Neuronal stem cell (in vitro differentiated cells): ENCODE measurements around the gene ADGRL3.

Source experiments
- DNase-seq: peaks from one replicate; pipeline ENCODE4 v3.0.0-alpha.2; 2013; ENCODE audit warnings: low spot score
- H2AFZ ChIP-seq: one replicate; pipeline ENCODE4 v1.6.1; 2013; ENCODE audit warnings: mild to moderate bottlenecking, low read length, inconsistent platforms
- H2AK5ac ChIP-seq: 2 replicates; pipeline ENCODE4 v1.6.1; 2013; ENCODE audit warnings: low read depth, mild to moderate bottlenecking, inconsistent platforms, low read length, moderate library complexity, mixed read lengths
- H2BK120ac ChIP-seq: 2 replicates; pipeline ENCODE4 v1.6.1; 2013; ENCODE audit warnings: low read depth, mild to moderate bottlenecking, inconsistent platforms, low read length, moderate library complexity, mixed read lengths
- H2BK12ac ChIP-seq: one replicate; pipeline ENCODE4 v1.6.1; 2013; ENCODE audit warnings: low read length, inconsistent platforms
- H2BK15ac ChIP-seq: 2 replicates; pipeline ENCODE4 v1.6.1; 2013; ENCODE audit warnings: mild to moderate bottlenecking, low read length, inconsistent platforms, mixed read lengths
- H2BK5ac ChIP-seq: one replicate; pipeline ENCODE4 v1.6.1; 2013; ENCODE audit warnings: inconsistent platforms, mild to moderate bottlenecking, low read length, moderate library complexity
- H3K14ac ChIP-seq: one replicate; pipeline ENCODE4 v1.6.1; 2013; ENCODE audit warnings: low read length, inconsistent platforms
- H3K18ac ChIP-seq: 2 replicates; pipeline ENCODE4 v1.6.1; 2013; ENCODE audit warnings: low read length, inconsistent platforms
- H3K23ac ChIP-seq: 2 replicates; pipeline ENCODE4 v1.6.1; 2013; ENCODE audit warnings: low read depth, mild to moderate bottlenecking, mixed read lengths, low read length, inconsistent platforms; ENCODE audit not compliant: poor library complexity
- H3K27ac ChIP-seq: replicated peaks from 3 replicates; pipeline ENCODE4 v1.5.1; 2013; ENCODE audit warnings: low read length, inconsistent platforms
- H3K27me3 ChIP-seq, 3 experiments: 2 replicates each; pipeline ENCODE4 v1.6.1; 2013; ENCODE audit warnings: low read length in 3 of 3, mild to moderate bottlenecking in 2 of 3, inconsistent platforms in 1 of 3, low read depth in 1 of 3, mixed read lengths in 1 of 3, moderate library complexity in 1 of 3; ENCODE audit not compliant: control insufficient read depth in 3 of 3, insufficient read depth in 3 of 3
- H3K36me3 ChIP-seq, 2 donors: replicated peaks in 1 of 2; 2 replicates each; pipeline ENCODE4 v1.6.1; 2013; ENCODE audit warnings: low read length in 2 of 2; ENCODE audit not compliant: control insufficient read depth in 2 of 2, insufficient read depth in 2 of 2
- H3K4ac ChIP-seq: 2 replicates; pipeline ENCODE4 v1.6.1; 2013; ENCODE audit warnings: inconsistent platforms, mild to moderate bottlenecking, low read length, moderate library complexity
- H3K4me1 ChIP-seq, 2 donors: 1 replicate in 1 of 2; 2 replicates in 1 of 2; pipeline ENCODE4 v1.6.1; 2013; ENCODE audit warnings: low read length in 2 of 2, low read depth in 1 of 2; ENCODE audit not compliant: control insufficient read depth in 2 of 2, insufficient read depth in 1 of 2
- H3K4me2 ChIP-seq: one replicate; pipeline ENCODE4 v1.6.1; 2013; ENCODE audit warnings: mild to moderate bottlenecking, low read length, inconsistent platforms; ENCODE audit not compliant: insufficient read depth, poor library complexity, severe bottlenecking
- H3K4me3 ChIP-seq, 2 donors: 2 replicates each; pipeline ENCODE4 v1.5.1; 2013; ENCODE audit warnings: low read length in 2 of 2, mild to moderate bottlenecking in 2 of 2, inconsistent platforms in 1 of 2, moderate library complexity in 1 of 2
- H3K79me1 ChIP-seq: one replicate; pipeline ENCODE4 v1.6.1; 2013; ENCODE audit warnings: low read depth, mild to moderate bottlenecking, inconsistent platforms, low read length, moderate library complexity
- H3K9ac ChIP-seq: one replicate; pipeline ENCODE4 v1.6.1; 2013; ENCODE audit warnings: mild to moderate bottlenecking, low read depth, low read length, inconsistent platforms; ENCODE audit not compliant: poor library complexity
- H3K9me3 ChIP-seq, 2 donors: replicated peaks in 1 of 2; 2 replicates each; pipeline versions ENCODE3 to v1.6.1; 2013; ENCODE audit warnings: low read length in 2 of 2, mild to moderate bottlenecking in 2 of 2, inconsistent platforms in 1 of 2, low read depth in 1 of 2, mixed read lengths in 1 of 2, moderate library complexity in 1 of 2; ENCODE audit not compliant: control insufficient read depth in 2 of 2, insufficient read depth in 1 of 2
- H4K8ac ChIP-seq: one replicate; pipeline ENCODE4 v1.6.1; 2013; ENCODE audit warnings: low read depth, mild to moderate bottlenecking, inconsistent platforms, low read length, moderate library complexity
- H4K91ac ChIP-seq: one replicate; pipeline ENCODE4 v1.6.1; 2013; ENCODE audit warnings: low read length, low read depth, mild to moderate bottlenecking, inconsistent platforms; ENCODE audit not compliant: poor library complexity
- WGBS, 2 donors: extraction: QIAGEN DNeasy Blood & Tissue Kit; methylation state at CpG; one replicate each; pipeline ENCODE4 v1.1.7; 2013; ENCODE audit warnings: missing lambda C conversion rate in 2 of 2, mixed read lengths in 1 of 2; ENCODE audit not compliant: insufficient read length in 2 of 2, insufficient replicate concordance in 1 of 2; ENCODE audit errors: extremely low coverage in 2 of 2; 5-methylcytosine and 5-hydroxymethylcytosine counted together

ADGRL3 gene

GRCh38 chr4:61373901-61374440 lies 173.8 kb downstream of the ADGRL3 start:
- no peak overlapping the region for H3K18ac ChIP-seq
- H2AFZ ChIP-seq: peak overlapping the region; percentile 56
- no peak overlapping the region for H3K4me3 ChIP-seq
- no peak overlapping the region for H2BK15ac ChIP-seq
- H3K27me3 ChIP-seq: no peaks in the 10 kb centered on the region
- H2BK5ac ChIP-seq: no peak overlapping the region
- H2BK12ac ChIP-seq: no peak overlapping the region
- no peak overlapping the region for H4K91ac ChIP-seq
- H3K36me3 ChIP-seq: no peaks in the 10 kb centered on the region
- H4K8ac ChIP-seq: no peak overlapping the region
- WGBS, 2 donors: no CpG with 5 or more reads among the region's 1 CpG
- no peak overlapping the region for H2AK5ac ChIP-seq
- H3K9ac ChIP-seq: no peak overlapping the region
- DNase-seq: no peak
- no peaks in the 10 kb centered on the region for H3K79me1 ChIP-seq
- H2BK120ac ChIP-seq: no peak overlapping the region
- no peak overlapping the region for H3K4ac ChIP-seq
- no peak overlapping the region for H3K4me2 ChIP-seq
- no peak overlapping the region for H3K23ac ChIP-seq
- H3K9me3 ChIP-seq: peaks cover 0 to 18% of the 10 kb centered on the region in 2 donors
- H3K27ac ChIP-seq: peak overlapping the region; percentile 37
- H3K14ac ChIP-seq: no peak overlapping the region
- peaks cover 0 to 26% of the 10 kb centered on the region in 2 donors for H3K4me1 ChIP-seq

GRCh38 chr4:61374447-61374891 lies 174.3 kb downstream of the ADGRL3 start:
- peak overlapping the region in 1 of 2 donors; percentile 11 for H3K4me3 ChIP-seq
- H2BK15ac ChIP-seq: no peak overlapping the region
- no peak overlapping the region for H2BK120ac ChIP-seq
- no peak overlapping the region for H3K18ac ChIP-seq
- peaks cover 0 to 18% of the 10 kb centered on the region in 2 donors for H3K9me3 ChIP-seq
- no peaks in the 10 kb centered on the region for H3K36me3 ChIP-seq
- H4K8ac ChIP-seq: no peak overlapping the region
- peak overlapping the region; percentile 37 for H3K27ac ChIP-seq
- H3K27me3 ChIP-seq: no peaks in the 10 kb centered on the region
- H2BK12ac ChIP-seq: no peak overlapping the region
- no peak for DNase-seq
- H3K9ac ChIP-seq: no peak overlapping the region
- H3K14ac ChIP-seq: no peak overlapping the region
- H3K4me1 ChIP-seq: peaks cover 0 to 26% of the 10 kb centered on the region in 2 donors
- H2AFZ ChIP-seq: peak overlapping the region; percentile 56
- no peak overlapping the region for H2AK5ac ChIP-seq
- H3K4me2 ChIP-seq: no peak overlapping the region
- no peak overlapping the region for H4K91ac ChIP-seq
- H3K4ac ChIP-seq: no peak overlapping the region
- WGBS, 2 donors: no CpG with 5 or more reads among the region's 1 CpG
- no peak overlapping the region for H2BK5ac ChIP-seq
- H3K23ac ChIP-seq: no peak overlapping the region
- no peaks in the 10 kb centered on the region for H3K79me1 ChIP-seq

- H3K4me2 ChIP-seq: no peak overlapping the region
These were observed 175.2 kb downstream of the ADGRL3 start for GRCh38 chr4:61375301-61375700.

DNA sequence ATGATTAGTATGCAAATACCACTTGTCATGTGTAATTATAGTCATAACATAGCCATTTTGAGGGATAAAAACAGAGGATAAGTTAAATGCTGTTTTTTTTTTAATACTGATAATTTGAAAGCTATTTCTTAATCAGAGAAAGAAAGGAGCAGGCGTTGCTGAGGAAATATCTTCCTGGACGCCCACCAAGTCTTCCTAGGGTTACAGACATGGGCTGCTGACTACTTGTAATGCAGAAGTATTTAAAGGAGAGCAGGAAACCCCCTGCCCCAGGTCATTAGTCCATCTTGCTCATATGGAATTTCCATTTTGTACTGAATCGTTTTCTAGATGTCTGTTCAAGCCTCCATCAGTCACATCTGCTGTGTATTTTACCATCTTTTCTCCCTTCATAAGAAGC lies 176.2 kb downstream of the ADGRL3 start:
- peaks cover 2 to 26% of the 10 kb centered on the region in 2 donors for H3K4me1 ChIP-seq
- no CpG with 5 or more reads among the region's 3 CpGs for WGBS, 2 donors
- no peak overlapping the region for H3K4me2 ChIP-seq
- no peak overlapping the region for H3K14ac ChIP-seq
- peaks cover 0 to 28% of the 10 kb centered on the region in 2 donors for H3K9me3 ChIP-seq
- no peak overlapping the region for H3K27ac ChIP-seq
- H3K4me3 ChIP-seq: no peak overlapping the region
- H3K23ac ChIP-seq: no peak overlapping the region
- DNase-seq: no peak
- no peak overlapping the region for H4K8ac ChIP-seq
- no peak overlapping the region for H2BK5ac ChIP-seq
- H2BK120ac ChIP-seq: no peak overlapping the region
- no peak overlapping the region for H3K9ac ChIP-seq
- H2AFZ ChIP-seq: no peak overlapping the region
- no peak overlapping the region for H3K4ac ChIP-seq
- H3K18ac ChIP-seq: no peak overlapping the region
- no peak overlapping the region for H2BK15ac ChIP-seq
- no peaks in the 10 kb centered on the region for H3K36me3 ChIP-seq
- no peaks in the 10 kb centered on the region for H3K27me3 ChIP-seq
- no peak overlapping the region for H2BK12ac ChIP-seq
- no peaks in the 10 kb centered on the region for H3K79me1 ChIP-seq
- no peak overlapping the region for H4K91ac ChIP-seq
- H2AK5ac ChIP-seq: no peak overlapping the region

More at GRCh38 chr4:61375301-61375700, 175.2 kb downstream of the ADGRL3 start:
- Histone ChIP-seq H3K4me3 (no peak overlapping the region), H3K27me3 (no peaks in the 10 kb centered on the region), H3K27ac (no peak overlapping the region), H2AFZ (no peak overlapping the region), H2BK15ac (no peak overlapping the region), H2BK5ac (no peak overlapping the region), H3K36me3 (no peaks in the 10 kb centered on the region), H2BK120ac (no peak overlapping the region), H3K23ac (no peak overlapping the region), H3K4me1 (peaks cover 0 to 26% of the 10 kb centered on the region in 2 donors), H3K9ac (no peak overlapping the region), H3K18ac (no peak overlapping the region), H4K91ac (no peak overlapping the region), H2AK5ac (no peak overlapping the region), H3K4ac (no peak overlapping the region), H2BK12ac (no peak overlapping the region), H3K14ac (no peak overlapping the region), H3K79me1 (no peaks in the 10 kb centered on the region), H3K9me3 (peaks cover 0 to 22% of the 10 kb centered on the region in 2 donors), H4K8ac (no peak overlapping the region)
- DNase-seq: no peak
- WGBS, 2 donors: no CpG with 5 or more reads among the region's 2 CpGs
